ENCODE measurements around the gene OBSL1.

OBSL1 gene

DNA sequence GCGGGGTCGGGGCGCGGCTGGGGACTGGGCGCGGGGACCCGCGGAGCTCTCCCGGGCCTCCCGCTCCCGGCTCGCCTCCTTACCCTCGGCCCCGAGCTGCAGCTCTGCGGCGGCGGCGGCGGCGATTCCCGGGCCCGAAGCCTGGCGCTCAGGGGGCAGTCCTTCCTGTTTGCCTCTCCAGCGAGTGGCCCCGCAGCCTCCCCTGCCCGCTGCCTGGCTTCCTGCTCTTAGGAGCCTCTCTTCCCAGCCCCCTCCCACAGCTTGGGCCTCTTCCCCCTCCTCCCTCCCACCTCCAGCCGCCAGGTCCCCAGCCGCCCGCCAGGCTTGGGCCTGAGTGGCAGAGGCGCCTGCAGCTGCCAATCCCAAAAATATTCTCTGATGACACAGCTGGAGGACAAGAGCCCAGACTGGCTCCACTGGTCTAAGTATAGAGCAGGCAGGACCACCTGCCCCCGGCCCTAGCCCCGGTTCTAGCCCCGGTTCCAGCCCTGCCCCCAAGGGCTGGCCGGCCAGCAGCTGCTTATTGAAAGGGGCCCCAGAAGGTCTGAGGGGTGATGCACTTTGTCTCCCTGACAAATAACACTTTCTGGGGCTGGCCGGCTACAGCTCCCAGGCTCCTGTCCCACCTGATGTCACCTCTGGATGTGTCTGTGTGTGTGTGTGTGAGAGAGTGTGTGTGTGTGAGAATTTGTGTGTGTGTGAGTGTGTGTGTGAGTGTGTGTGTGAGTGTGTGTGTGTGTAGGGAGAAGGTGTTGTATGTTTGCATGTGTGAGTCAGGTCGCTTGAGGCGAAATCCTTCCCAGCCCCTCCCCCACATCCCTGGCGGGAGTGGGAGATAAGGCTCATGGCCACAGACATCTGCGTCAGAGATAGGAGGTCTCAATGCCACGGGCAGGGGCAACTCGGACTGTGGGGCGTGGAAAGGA, at the start of gene OBSL1:
TSS of gene OBSL1 (minus strand) at position 229 of the 926 bp plus-strand sequence. CDS start 307 bp downstream, outside the sequence.
- peak; percentile 79 for DNase-seq

DNA sequence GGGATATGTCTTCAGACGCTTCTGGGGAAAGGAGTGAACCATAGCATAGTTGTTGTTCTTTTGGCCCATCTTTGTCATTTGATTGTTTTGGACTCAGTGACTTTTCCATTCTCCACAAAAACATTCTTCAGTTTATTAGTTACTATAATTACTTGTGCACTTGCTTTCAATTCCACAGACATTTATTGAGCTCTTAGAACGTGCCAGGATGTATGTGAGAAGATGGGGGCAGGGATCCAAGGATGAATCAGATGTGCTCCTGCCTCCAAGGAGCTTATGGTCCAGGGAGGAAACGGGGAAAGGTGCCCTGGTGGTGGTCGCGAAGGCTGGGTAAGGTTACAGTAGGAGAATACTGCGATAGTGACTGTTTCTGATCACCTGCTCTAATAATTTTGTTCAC, 49.2 kb upstream of the OBSL1 start:
- DNase-seq, result no peak

GRCh38 chr2:219619235-219619634, 47.9 kb upstream of the OBSL1 start:
- no peak for DNase-seq

GRCh38 chr2:219618733-219619122, 47.4 kb upstream of the OBSL1 start:
- DNase-seq, result no peak

GRCh38 chr2:219616550-219616949, 45.2 kb upstream of the OBSL1 start:
- no peak for DNase-seq

GRCh38 chr2:219615894-219616293, 44.6 kb upstream of the OBSL1 start:
- DNase-seq, result no peak

DNA sequence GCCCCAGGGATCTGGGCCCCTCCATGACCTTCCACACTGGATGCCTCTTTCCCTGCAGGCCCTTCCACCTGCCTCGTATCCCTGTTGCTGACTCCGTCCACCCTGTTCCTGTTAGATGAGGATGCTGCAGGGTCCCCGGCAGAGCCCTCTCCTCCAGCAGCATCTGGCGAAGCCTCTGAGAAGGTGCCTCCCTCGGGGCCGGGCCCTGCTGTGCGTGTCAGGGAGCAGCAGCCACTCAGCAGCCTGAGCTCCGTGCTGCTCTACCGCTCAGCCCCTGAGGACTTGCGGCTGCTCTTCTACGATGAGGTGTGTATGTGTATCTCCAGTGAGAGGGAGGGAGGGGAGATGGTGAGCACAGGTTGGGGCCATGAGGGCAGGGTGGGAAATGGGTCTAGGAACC, 43.7 kb upstream of the OBSL1 start:
- no peak for DNase-seq

DNA sequence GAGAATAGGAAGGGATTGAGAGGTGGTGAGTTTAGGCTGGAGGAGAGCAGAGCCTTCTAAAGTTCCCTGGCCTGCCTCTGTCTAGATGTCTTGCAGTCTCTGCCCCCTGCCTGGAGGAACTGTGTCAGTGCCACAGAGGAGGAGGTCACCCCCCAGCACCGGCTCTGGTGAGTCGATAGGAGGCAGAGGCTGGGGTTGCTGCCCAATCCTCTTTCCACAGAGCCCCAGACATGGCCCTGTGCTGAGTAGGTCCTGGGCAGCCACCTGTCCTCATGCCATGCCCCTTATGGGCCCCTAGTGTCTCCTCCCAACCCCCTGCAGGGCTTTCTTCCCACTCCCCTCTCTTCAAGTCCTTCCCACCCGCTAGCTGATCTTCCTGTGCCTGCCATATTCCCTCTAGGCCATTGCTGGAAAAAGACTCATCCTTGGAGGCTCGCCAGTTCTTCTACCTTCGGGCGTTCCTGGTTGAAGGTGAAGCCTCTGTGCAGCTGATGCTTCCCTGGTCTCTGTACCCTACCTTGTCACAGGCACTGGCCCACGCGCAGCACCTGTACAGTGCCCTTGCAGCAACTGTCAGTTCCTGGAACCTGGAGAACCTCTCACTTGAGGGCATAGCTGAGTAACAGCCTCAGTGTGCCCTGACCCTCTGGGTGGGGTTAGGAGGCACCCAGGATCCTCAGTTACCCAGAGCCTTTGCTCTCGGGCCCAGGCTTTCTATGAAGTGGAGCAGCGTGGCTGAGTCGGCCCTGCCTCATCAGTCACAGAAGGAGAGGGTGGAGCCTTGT, 42.9 kb upstream of the OBSL1 start:
- no peak for DNase-seq

- DNase-seq, result no peak
Measured at GRCh38 chr2:219613461-219614070, 42.2 kb upstream of the OBSL1 start.

- DNase-seq, result no peak
Measured at GRCh38 chr2:219612577-219613286, 41.4 kb upstream of the OBSL1 start.

DNA sequence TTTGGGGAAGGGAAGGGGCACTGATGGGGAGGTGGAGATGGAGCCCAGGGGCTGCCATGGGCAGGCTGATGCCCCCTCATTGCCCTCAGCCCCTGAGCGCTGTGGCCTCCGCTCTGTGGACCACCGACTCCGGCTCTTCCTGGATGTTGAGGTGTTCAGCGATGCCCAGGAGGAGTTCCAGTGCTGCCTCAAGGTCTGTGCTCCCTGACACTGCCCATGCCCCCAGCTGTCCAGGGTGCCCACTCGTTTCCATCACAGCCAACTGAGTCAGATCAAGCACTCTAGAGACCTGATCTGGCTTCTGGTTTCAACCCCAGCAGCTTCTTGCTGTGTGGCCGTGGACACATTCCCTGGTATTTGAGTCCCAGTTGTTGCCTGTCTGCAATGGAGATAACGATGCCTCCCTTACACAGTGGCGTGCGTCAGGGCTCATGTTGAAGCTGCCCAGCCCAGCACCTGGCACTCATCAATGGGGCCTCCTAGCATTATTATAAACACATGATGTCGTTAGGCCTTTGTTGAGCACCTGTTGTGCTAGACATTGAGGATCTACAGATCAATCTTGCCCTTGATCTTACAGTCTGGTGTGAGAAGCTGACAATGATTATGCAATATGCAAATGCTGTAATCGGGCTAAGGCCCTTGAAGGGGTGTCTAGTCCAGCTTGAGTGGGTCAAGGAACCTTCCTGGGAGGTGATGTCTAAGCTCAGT, 40.7 kb upstream of the OBSL1 start:
- no peak for DNase-seq

DNA sequence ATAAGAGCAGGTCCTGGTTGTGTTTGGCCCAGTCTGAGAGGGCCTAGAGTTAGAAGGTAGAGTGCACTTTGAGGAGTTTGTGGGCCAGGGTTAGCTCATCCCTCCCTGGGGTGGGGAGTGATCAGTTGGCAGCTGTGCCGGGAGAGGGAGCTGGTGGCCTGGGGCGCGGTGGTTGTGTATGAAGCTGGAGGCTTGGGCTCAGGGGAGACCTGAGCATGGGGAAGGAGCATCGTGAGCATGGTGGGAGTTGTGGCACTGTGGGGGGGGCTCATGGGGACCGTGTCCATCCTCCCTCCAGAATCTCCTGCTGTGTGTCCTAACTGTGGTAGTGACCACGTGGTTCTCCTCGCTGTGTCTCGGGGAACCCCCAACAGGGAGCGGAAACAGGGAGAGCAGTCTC, 40.0 kb upstream of the OBSL1 start:
- no peak for DNase-seq

GRCh38 chr2:219609149-219609750, 37.9 kb upstream of the OBSL1 start:
- no peak for DNase-seq

DNA sequence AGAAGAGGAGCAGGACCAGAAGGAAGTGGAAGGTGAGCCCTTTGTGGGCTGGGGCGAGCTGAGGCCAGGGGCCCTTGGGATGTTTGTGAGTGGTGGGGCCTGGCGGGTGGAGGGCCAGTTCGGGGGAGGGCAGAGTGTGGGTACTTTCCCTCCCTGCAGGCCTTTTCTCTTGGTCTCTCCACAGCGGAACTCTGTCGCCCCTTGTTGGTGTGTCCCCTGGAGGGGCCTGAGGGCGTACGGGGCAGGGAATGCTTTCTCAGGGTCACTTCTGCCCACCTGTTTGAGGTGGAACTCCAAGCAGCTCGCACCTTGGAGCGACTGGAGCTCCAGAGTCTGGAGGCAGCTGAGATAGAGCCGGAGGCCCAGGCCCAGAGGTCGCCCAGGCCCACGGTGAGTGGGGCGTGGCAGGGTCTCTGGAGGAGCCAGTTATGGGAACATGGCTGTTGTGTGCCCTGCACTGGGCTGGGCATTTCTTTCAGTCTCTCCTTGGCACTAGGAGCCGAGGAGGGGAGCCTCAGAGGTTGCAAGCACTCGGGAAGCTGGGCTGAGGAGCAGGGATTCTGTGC, 37.1 kb upstream of the OBSL1 start:
- DNase-seq, result no peak

DNA sequence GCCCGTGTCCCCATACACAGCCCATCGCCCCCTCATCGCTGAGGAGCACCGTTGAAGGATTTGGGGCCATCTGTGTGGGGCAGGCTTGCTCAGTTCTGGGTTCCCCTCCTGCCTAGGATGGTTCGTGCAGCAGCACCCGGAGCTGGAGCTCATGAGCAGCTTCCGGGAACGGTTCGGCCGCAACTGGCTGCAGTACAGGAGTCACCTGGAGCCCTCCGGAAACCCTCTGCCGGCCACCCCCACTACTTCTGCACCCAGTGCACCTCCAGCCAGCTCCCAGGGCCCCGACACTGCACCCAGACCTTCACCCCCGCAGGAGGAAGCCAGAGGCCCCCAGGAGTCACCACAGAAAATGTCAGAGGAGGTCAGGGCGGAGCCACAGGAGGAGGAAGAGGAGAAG, 36.6 kb upstream of the OBSL1 start:
- DNase-seq, result no peak

DNA sequence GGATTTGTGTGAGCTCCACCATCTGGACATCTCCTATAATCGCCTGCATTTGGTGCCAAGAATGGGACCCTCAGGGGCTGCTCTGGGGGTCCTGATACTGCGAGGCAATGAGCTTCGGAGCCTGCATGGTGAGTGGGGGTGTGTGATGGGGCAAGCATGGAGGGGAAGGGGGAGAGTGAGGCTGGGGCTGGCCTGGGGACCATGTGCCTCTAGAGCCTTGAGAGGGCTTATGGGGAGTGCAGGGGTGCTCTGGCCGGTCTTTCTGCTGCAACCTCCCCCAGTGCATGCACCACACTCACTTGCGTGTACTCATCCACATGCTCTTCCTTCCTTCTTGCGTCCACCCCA, 34.2 kb upstream of the OBSL1 start:
- no peak for DNase-seq

DNA sequence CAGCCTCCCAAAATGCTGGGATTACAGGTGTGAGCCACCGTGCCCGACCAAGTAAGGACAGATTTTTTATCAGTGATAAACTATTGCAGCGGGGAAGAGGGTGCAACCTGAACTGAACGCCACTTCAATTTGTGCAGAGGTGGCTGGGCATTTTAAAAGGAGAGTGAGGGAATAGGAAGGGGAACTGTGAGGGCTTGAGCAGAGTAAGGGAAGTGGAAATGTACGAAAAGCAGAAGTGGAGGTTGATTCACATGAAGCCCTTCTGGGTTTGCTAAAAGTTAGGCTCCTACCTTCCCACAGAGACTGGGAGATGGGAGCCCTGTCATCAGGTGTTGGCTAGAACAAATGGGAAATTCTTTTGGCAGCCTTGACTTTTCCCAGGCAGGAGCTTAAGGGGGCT, 32.4 kb upstream of the OBSL1 start:
- DNase-seq, result no peak

DNA sequence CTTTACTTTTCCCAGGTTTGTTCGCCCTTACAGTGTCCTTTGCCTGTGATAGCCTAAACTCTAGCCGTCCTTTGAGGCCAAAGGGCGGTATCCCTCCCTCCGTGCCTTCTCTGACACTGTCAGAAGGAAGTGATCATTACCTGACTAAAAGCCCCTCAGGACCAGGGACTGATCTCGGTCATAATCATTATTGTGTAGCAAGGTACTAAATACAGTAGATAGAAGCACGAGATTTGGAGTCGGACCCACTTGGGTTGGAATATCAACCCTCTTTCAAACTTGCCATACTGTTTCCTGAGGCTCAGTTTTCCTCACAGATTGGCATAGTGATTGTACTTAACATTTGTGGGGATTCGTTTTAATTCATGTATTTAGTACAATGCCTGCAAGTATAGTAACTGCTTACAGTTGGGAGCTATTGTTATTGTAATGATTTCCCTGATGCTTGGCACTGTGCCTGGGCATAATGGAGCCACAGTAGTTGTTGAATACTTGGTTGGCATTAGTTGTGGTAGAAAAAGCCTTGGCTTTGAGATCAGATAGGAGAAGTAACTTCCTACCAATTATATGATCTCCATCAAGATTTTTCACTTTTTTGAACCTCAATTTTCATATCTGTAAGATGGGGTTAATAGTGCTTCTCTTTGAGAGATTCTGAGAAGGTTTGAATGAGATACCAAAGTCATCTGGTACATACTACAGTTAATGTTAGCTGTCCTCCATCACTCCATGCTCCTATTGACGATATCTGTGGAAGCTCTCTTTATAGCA, 27.2 kb upstream of the OBSL1 start:
- no peak for DNase-seq

- peak; percentile 98 for DNase-seq
Measured at GRCh38 chr2:219597552-219598307, 26.4 kb upstream of the OBSL1 start, which contains the start of gene STK11IP. STK11IP (plus strand) TSS chr2:219597857; CDS start chr2:219598120, 263 bp downstream.
